Activated CD8-positive, alpha-beta memory T cell treated with anti-CD3 and anti-CD28 coated beads, Interleukin-2, amount 50 U/mL, for 24 hours (primary cell): ENCODE measurements around the gene ZMYM2.
"Not testable (repeated sequence)": the region's sequence is repeated elsewhere in the genome, so short reads cannot be mapped to it uniquely, and the experiment has no call there.

Source experiments
- DNase-seq: peaks from one replicate; pipeline ENCODE4 v3.0.0-alpha.2; 2020; ENCODE audit errors: extremely low read depth

Gene ZMYM2

DNA sequence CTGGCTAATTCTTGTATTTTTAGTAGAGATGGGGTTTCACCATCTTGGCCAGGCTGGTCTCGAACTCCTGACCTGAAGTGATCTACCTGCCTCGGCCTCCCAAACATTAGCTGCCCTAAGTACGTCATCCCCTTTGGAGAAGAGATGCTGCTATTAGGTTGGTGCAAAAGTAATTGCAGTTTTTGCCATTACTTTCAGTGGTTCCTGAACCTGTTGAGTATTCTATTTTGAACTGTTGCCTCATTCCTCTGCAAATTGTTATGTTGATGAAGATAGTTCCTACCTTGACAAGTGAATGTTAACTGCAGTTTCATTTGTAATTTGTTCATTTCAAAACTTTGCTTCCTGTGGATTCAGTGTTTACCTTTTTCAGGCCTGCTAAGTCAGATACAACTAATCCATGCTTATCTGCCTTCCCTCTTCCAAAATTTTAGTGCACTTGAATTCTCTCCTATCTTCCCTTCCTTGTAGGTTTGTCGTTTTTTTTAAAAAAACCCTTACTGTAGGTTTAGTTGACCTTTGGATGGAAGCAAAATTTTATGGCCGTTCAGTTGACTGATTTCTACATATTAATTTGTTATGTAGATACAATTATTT lies 24.0 kb downstream of the ZMYM2 start:
- DNase-seq, result no peak

DNA sequence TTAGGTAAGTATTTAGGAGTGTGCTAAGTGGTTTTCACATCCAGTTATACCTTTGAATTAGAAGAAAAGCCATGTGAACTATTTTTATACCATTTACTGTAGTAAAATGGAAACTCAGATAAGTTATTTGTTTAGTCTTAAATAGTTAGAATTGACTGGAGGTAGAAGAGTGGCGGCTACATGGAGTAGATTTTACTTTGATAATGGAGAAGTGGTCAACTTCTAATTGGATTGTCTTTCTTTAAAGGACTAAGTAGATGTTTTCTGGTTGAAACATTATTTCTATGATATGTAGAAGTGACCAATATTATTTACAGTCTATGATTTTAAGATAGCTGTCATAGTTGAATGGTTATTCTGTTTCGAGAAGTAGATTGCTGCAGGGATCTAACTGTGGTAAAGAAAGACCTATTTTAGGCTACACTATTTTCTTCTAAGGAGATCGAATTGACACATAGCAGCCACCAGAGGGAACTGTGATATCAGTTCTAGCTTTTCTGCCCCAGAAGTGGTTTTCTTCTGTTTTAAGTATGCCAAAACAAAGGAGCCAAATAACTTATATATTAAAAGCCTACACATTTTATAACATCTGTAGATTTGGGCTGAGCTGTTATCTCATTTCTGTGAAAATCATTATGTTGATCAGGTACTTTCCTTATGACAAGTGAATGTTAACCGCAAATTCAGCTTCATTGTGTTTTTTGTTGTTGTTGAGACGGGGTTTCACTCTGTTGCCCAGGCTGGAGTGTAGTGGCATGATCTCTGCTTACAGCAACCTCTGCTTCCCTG lies 26.1 kb downstream of the ZMYM2 start:
- DNase-seq, result no peak

DNA sequence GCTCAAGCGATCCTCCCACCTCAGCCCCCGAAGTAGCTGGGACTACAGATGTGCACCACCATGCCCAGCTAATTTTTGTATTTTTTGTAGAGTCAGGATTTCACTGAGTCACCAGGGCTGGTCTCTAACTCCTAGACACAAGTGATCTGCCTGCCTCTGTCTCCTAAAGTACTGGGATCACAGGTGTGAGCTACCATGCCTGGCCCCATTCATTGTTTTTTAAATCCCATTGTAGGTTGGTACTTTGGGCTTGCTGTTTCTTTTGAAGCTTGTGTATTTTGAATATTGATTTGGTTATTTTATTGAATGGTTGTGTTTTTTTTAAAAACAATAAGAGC lies 26.7 kb downstream of the ZMYM2 start:
- no peak for DNase-seq

DNA sequence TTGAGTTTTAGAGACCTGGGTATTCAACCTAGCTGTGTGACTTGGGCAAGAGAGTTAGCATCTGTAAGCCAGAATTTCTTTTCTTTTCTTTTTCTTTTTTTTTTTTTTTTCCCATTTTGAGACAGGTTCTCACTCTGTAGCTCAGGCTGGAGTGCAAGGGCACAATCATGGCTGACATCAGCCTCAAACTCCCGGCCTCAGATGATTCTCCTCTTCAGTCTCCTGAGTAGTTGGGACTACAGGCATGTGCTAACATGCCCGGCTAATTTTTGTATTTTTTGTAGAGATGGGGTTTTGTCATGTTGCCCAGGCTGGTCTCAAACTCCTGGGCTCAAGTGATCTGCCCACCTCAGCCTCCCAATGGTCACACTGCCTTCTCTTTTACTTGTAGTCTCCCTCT lies 33.0 kb downstream of the ZMYM2 start:
- DNase-seq, result no peak

DNA sequence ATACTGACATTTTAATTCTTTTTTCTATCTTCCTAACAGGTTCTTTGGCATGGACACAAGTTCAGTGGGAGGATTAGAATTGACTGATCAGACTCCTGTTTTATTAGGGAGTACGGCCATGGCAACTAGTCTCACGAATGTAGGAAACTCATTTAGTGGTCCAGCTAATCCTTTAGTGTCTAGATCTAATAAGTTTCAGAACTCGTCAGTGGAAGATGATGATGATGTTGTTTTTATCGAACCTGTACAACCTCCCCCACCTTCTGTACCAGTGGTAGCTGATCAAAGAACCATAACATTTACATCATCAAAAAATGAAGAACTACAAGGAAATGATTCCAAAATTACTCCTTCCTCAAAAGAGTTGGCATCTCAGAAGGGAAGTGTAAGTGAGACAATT lies 34.5 kb downstream of the ZMYM2 start:
- no peak for DNase-seq

DNA sequence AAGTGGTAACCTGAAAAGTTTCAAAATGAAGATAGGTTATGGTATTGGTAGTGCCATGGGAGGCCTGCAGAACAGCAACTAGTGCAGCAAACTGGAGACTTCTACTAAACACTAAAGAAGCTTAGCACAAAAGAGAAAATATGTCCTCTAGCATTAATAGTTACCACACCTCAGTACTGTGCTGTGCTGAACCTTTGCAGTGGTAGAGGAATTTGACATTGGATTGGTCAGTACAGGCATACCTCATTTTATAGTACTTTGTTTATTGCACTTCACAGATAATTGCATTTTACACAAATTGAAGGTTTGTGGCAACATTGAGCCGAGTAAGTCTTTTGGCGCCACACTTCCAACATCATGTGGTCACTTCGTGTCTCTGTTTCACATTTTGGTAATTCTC lies 40.4 kb downstream of the ZMYM2 start:
- DNase-seq, result no peak

DNA sequence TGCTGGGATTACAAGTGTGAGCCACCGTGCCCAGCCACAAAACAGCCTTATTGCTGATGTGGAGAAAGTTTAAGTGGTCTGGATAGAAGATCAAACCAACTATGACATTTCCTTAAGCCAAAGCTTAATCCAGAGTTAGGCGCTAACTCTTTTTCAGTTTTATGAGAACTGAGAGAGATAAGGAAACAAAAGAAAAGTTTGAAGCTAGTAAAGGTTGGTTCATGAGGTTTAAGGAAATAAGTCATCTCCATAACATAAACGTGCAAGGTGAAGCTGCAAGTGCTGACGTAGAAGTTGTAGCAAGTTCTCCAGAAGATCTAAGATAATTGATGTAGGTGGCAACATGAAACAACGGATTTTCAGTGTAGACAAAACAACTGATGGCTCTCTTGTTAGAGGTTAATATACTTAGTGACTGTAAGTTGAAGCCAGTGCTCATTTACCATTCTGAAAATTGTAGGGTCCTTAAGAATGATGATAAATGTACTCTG lies 41.6 kb downstream of the ZMYM2 start:
- no peak for DNase-seq

DNA sequence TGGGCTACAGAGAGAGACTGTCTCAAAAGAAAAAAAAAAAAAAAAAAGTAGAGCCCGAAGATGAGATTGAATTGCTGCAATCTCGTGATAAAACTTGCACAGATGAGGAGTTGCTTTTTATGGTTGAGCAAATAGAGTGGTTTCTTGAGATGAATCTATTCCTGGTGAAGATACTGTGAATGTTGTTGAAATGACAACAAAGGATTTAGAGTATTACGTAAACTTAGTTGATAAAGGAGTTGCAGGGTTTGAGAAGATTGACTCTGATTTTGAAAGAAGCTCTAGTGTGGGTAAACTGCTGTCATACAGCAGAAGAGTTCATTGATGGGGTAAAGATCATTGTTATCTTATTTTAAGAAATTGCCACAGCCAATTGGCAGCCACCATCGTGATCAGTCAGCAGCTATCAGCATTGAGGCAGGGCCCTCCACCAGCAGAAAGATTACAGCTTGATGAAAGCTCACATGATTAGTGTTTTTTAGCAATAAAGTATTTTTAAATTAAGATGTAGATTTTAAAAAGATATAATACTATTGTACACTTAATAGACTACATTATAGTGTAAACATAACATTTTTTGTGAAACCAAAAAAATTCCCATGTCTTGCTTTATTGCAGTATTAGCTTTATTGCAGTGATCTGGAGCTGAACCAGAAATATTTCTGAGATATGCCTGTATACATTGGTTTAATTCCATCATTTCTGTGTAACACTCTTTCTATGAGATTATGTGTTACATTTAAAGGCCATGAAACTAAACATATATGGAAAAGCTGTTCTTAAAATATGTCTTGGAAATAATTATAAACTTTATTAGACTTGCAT lies 43.1 kb downstream of the ZMYM2 start:
- DNase-seq, result no peak

DNA sequence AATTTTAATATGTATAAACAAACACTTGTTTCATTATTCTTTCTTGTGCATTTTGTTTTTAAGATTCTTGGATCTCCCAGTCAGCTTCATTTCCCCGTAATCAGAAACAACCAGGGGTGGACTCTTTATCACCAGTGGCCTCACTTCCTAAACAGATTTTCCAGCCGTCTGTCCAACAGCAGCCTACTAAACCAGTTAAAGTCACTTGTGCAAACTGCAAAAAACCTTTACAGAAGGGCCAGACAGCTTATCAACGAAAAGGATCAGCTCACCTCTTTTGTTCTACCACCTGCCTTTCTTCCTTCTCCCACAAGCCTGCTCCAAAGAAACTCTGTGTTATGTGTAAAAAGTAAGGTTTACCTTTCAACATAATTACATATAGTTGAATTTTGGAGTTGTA lies 44.3 kb downstream of the ZMYM2 start:
- DNase-seq, result no peak

DNA sequence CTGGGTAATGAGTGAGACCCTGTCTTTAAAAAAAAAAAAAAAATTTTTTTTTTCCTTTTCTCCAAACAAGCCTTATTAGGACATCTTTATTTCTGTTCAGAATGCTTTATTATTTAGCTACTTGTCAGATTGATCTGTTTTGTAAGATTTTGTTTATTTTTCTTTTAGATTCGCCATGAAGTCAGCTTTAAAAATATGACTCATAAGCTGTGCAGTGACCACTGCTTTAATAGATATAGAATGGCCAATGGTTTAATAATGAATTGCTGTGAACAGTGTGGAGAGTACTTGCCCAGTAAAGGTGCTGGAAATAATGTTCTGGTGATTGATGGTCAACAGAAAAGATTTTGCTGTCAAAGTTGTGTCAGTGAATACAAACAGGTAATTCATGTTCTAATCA lies 47.7 kb downstream of the ZMYM2 start:
- no peak for DNase-seq

DNA sequence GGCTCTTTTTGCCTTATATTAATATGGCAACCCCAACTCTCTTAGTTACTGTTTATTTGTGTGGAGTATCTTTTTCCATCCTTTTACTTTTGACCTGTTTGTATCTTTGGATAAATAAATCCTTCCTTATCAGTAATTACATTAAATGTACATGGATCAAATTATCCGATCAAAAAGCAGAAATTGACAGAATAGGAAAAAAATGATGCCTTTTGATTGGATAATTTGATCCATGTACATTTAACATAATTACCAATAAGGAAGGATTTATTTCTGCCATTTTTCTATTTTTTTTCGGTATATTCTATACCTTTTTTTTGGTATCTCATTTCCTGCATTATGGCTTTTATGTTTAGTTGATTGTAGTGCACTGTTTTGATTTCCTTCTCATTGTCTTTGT lies 57.2 kb downstream of the ZMYM2 start:
- DNase-seq, result no peak

DNA sequence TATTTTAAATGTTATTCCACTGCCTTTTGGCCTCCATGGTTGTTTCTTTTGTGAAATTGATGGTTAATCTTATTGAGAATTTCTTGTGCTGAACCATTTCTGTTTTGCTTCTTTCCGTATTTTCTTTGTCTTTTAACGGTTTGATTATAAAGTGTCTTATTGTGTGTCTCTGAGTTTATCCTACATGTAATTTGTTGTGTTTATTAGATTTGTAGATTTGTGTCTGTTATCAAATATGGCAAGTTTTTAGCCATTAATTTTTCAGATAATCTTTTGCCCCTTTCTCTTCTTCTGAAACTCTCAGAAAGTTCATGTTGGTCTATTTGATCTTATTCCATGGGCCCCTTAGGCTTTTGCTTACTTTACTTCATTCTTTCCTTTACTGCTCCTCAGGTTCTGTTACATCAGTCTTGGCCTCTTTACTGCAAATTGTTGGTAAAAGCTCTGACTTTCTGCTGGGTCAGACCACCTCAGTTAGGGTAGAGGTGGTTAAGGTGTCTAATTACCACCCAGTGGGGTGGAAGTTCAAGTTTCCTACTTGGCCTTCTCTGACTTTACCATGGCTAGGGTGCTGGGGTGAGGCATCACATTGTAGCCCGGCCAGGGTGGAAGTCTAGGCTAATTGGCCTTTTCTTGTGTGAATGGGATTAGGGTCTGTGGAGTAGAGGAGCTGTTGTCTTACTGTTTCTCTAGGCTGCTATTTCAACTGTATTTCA lies 58.3 kb downstream of the ZMYM2 start:
- no peak for DNase-seq

DNA sequence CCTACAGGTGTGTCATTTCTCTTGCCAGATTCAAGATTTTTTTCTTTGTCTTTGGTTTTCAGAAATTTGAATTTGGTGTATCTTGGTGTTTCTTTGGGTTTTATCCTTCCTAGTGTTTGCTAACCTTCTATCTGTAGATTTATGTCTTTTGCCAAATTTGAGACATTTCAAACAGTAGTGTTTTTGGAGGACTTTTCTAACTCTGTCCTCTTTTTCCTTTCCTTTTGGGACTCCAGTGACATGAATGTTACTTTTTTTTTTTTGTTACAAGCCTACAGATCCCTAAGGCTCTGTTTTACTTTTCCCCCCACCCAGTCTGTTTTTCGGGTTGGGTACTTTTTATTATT lies 58.8 kb downstream of the ZMYM2 start:
- DNase-seq, result no peak

DNA sequence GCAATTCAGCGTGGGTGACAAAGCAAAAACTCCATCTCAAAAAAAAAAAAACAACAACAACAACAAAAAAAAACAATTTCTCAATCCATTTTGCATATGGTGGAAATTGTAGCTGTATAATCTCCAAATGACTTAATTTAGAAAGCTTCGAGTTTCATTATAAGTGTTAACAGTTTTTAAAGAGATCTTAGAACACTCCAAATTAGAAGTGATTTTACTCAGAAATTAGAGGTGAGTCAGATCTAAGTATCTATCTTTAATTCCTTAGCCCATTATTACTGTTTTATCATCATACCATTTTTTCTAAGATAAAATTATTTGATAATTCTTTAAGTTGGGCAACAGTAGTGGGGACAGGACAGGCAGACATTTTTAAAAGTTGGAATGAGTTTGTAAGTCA lies 60.5 kb downstream of the ZMYM2 start:
- no peak for DNase-seq

DNA sequence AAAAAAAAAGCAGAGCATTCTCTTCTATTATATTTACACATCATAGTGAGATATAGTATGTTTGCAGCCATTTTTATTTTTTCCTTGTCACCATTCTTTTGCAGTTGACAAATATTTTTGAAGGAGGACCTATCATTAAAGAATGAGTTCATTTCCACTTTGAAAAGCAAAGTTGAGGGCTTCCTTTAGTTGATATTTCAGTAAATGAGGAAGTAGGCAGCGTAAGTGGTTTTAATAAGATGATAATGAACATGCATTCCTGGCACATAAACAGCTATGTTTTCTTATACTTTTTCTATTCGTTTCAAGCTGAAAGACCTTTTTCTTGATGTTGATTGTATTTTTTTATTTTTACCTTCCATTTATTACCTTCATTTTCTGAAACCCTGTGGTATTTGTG lies 66.2 kb downstream of the ZMYM2 start:
- no peak for DNase-seq

DNA sequence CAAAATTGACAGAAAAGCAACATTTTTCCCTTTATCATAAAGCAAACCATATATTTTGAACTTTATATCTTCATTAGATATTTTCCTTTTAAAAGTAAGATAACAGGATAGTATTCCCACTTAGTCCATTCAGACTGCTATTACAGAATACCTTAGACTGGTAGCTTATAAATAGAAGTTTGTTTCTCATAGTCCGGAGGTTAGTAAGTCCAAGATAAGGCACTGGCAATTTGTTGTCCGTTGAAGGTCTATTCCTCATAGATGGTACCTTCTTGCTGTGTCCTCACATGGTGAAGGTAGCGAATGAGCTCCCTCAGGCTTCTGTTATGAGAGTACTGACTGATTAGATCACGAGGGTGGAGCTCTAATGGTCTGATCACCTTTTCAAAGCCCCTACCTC lies 70.4 kb downstream of the ZMYM2 start:
- DNase-seq, result no peak

DNA sequence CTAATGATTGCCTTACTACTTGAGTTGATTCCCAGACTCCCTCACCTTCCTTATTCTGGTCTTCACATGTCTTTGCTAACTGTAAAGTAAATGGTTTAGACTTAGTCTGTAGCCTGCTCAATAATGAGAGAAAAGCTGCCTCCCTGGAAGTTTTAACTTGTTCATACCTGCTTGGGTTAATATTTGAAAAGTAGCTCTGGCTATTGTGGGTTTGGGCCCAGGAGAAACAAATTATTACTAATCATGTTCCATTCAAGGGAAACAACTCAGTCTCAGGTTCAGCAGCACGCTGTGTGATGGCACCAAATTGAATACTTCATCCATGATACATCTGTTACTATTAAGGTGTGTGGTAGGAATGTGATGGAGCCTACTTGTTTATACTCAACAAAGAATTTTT lies 75.0 kb downstream of the ZMYM2 start:
- DNase-seq, result no peak

DNA sequence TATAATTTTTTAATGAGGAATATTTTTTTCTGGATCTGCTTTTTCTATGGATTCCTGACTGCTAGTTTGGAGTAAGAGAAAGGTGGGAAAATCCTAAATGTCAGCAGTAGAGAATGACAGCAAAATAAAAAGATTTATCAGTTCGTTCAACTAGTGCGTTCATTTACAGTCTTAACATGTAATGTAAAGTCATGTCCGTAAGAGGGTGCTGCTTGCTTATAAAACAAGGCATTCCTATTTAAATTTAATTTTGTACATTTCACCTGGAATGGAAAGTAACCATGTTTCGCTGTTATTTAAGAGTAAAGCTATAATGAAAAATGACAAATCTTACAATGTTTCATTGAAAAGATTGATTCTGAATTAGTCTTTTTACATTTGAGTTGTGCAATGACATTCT lies 76.6 kb downstream of the ZMYM2 start:
- DNase-seq, result no peak

DNA sequence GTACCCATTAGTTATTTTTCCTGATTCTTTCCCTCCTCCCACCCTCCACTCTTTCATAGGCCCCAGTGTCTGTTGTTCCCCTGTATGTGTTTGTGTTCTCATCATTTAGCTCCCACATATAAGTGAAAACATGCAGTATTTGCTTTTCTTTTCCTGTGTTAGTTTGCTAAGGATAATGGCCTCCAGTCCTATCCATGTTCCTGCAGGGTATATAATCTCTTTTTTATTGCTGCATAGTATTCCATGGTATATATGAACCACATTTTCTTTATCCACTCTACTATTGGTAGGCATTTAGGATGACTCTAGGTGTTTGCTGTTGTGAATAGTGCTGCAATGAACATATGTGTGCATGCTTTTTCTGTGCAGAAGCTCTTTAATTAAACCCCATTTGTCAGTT lies 79.4 kb downstream of the ZMYM2 start:
- no peak for DNase-seq

DNA sequence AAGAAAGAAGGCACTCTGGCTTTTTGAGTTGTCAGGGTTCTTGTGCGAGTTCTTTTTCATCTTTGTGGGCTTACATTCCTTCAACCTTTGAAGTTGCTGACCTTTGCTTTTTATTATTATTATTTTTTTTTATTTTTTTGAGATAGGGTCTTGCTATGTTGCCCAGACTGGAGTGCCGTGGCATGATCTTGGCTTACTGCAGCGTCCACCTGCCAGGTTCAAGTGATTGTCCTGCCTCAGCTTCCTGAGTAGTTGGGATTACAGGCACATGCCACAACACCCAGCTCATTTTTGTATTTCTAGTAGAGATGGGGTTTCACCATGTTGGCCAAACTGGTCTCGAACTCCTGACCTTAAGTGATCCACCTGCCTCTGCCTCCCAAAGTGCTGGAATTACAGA lies 84.1 kb downstream of the ZMYM2 start:
- DNase-seq, result not testable (repeated sequence)

DNA sequence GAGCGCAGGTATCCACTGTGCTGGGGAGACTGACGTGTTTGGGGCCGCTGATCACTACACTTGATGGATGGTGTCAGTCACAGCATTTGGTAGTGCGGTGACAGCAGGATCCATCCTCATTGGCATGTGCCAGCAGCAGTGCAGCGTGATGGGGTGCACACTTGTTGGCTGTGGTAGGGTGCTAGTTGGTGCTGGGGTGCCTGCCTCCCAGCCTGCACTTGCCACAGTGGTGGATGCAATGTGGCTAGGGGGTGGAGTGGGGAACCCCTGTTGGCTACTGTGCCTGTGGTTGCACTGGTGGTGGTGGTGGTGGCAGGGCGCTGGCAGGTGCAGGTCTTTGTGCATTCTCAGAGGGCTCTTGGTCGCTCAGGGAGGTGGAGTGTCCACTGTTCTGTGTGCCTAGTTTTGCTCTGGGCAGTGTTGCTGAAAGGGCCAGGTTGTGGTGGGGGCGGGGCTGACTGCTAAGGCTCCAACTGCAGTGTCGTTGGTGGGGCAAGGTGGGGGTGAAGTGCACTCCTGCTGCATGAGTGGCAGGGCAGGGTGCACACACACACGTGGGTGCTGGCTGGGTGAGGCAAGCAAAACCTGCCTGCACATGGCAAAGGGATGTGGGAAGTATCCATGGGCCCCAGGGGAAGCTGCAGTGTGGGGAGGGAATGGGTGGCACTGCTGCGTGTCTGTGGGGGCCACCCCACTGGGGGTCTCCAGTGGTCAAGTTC lies 84.8 kb downstream of the ZMYM2 start:
- DNase-seq, result no peak

DNA sequence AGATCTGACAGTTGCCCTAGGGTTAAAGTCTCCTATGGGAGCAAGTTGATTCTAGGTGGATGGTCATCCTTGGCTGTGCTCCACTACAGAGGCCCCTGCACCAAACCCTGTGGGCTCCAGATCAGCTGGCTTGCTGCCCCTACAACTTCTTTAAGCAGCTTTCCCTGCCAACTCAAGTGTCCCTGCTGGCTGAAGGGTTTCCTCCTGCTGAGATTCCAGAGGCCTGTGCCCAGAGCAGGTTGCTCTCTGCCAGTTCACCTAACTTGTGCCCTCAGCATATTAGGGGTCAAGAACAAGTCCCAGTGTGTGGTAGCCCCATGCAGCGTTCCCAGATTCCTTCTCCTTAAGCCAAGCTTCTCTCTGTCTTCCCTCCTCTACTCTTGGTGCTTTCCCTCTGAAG lies 85.6 kb downstream of the ZMYM2 start:
- no peak for DNase-seq
